Sigmoid colon (tissue), 7 donors: ENCODE data around the gene SLC17A9. TPM values are rescaled to one million over a fixed set of nuclear protein-coding genes. Genes with fewer than 3 reads are reported as not detected.

Experiments
- DNase-seq: peaks from one replicate; pipeline ENCODE4 v3.0.0-alpha.2; 2019
- H3K27ac ChIP-seq, 4 donors: fragments of 200-600 bp; sonication (generic); one replicate each; pipeline ENCODE4 v1.5.1; 2016 to 2019; ENCODE audit warnings: mild to moderate bottlenecking in 1 of 4
- H3K27me3 ChIP-seq, 3 donors: fragments of 200-600 bp; sonication (generic); one replicate each; pipeline ENCODE4 v1.5.1; 2019; ENCODE audit warnings: mild to moderate bottlenecking in 1 of 3
- H3K36me3 ChIP-seq, 4 donors: fragments of 200-600 bp; sonication (generic); one replicate each; pipeline ENCODE4 v1.5.1; 2016 to 2019
- H3K4me1 ChIP-seq, 4 donors: fragments of 200-600 bp; sonication (generic); one replicate each; pipeline ENCODE4 v1.5.1; 2017 to 2019
- H3K4me3 ChIP-seq, 4 donors: fragments of 200-600 bp; sonication (generic); one replicate each; pipeline ENCODE4 v1.5.1; 2017 to 2019; ENCODE audit warnings: mild to moderate bottlenecking in 2 of 4, moderate library complexity in 1 of 4
- H3K9me3 ChIP-seq, 4 donors: fragments of 200-600 bp in 3 of 4; sonication (generic) in 3 of 4; one replicate each; pipeline versions ENCODE4 v1.5.1 to v1.6.1; 2013 to 2019
- EP300 ChIP-seq, 4 donors: sonication (generic); formaldehyde crosslinking; IDR thresholded peaks; one replicate each; pipeline ENCODE4 v1.6.1; 2017; ENCODE audit warnings: antibody characterized with exemption in 4 of 4
- POLR2A ChIP-seq, 2 donors: fragments of 450-650 bp; IDR thresholded peaks; one replicate each; pipeline ENCODE4 v1.6.1; 2016; ENCODE audit warnings: antibody characterized with exemption in 2 of 2, mild to moderate bottlenecking in 2 of 2, moderate library complexity in 2 of 2
- POLR2AphosphoS5 ChIP-seq, 4 donors: sonication (generic); formaldehyde crosslinking; IDR thresholded peaks; one replicate each; pipeline ENCODE4 v1.6.1; 2017; ENCODE audit warnings: antibody characterized with exemption in 4 of 4
- WGBS, 2 donors: extraction: QIAGEN DNeasy Blood & Tissue Kit; methylation state at CpG; one replicate each; pipeline ENCODE4 v1.1.7; 2013; 5-methylcytosine and 5-hydroxymethylcytosine counted together
- intact Hi-C: fragments of 100-400 bp; cut with DNase I; formaldehyde crosslinking; loops from one replicate; pipeline ENCODE4 v1.15.1; 2023
- polyA plus RNA-seq, 3 donors: library from polyadenylated mRNA; stranded (reverse); fragments of 200-250 nt; gene quantifications; one replicate each; pipeline ENCODE4 v1.2.3, GENCODE V29; 2013
- total RNA-seq, 4 donors: library from RNA; depleted of rRNA; stranded (reverse); fragments of >200 nt; gene quantifications; one replicate each; pipeline ENCODE4 v1.1.0, GENCODE V29; 2016
- TF ChIP-seq, protein P1 (sequence below), 4 experiments: fragments of 450-650 bp in 3 of 4; fragments of 200-600 bp in 1 of 4; IDR thresholded peaks; one replicate each; pipeline ENCODE4 v1.5.1; 2016 to 2019; ENCODE audit warnings: antibody characterized with exemption in 4 of 4, mild to moderate bottlenecking in 3 of 4, moderate library complexity in 2 of 4
- donor health status: healthy with polysubstance abuse.
- donor health status: Bipolar disorder and iron deficiency.
- donor health status: healthy.

SLC17A9 gene
- total and polyA plus RNA-seq, 7 donors: 0.60 to 15.4 (median 2.9) TPM

DNA sequence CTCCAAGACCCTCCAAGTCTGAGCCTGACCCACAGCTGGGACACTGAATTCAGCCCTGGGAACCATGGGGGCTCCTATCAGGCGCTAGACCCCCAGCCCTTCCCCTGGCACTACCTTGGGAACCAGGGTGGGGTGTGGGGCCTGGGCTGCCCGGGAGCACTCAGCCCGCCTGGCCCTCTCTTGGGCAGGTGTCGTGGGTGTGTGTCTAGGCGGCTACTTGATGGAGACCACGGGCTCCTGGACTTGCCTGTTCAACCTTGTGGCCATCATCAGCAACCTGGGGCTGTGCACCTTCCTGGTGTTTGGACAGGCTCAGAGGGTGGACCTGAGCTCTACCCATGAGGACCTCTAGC, 14.6 kb downstream of the SLC17A9 start:
- DNase-seq: no peak
- H3K9me3 ChIP-seq: no peaks in the 10 kb centered on the region
- H3K4me3 ChIP-seq: no peak overlapping the region
- no peak overlapping the region for H3K27ac ChIP-seq
- H3K27me3 ChIP-seq: peaks cover 11 to 25% (median 19%) of the 10 kb centered on the region in 3 donors
- peaks cover 0 to 12% (median 3%) of the 10 kb centered on the region in 4 donors for H3K36me3 ChIP-seq
- 84 to 92% methylated on average over 6 of the region's 6 CpGs for WGBS, 2 donors
- no peak for TF ChIP-seq POLR2AphosphoS5 (IDR thresholded peaks at IDR 0.05)
- TF ChIP-seq, protein P1, sequence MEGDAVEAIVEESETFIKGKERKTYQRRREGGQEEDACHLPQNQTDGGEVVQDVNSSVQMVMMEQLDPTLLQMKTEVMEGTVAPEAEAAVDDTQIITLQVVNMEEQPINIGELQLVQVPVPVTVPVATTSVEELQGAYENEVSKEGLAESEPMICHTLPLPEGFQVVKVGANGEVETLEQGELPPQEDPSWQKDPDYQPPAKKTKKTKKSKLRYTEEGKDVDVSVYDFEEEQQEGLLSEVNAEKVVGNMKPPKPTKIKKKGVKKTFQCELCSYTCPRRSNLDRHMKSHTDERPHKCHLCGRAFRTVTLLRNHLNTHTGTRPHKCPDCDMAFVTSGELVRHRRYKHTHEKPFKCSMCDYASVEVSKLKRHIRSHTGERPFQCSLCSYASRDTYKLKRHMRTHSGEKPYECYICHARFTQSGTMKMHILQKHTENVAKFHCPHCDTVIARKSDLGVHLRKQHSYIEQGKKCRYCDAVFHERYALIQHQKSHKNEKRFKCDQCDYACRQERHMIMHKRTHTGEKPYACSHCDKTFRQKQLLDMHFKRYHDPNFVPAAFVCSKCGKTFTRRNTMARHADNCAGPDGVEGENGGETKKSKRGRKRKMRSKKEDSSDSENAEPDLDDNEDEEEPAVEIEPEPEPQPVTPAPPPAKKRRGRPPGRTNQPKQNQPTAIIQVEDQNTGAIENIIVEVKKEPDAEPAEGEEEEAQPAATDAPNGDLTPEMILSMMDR (IDR thresholded peaks at IDR 0.05): no peak
- no peak for TF ChIP-seq POLR2A (IDR thresholded peaks at IDR 0.05)
- TF ChIP-seq EP300 (IDR thresholded peaks at IDR 0.05): no peak
- intact Hi-C loops: no loop called here
- no peaks in the 10 kb centered on the region for H3K4me1 ChIP-seq

DNA sequence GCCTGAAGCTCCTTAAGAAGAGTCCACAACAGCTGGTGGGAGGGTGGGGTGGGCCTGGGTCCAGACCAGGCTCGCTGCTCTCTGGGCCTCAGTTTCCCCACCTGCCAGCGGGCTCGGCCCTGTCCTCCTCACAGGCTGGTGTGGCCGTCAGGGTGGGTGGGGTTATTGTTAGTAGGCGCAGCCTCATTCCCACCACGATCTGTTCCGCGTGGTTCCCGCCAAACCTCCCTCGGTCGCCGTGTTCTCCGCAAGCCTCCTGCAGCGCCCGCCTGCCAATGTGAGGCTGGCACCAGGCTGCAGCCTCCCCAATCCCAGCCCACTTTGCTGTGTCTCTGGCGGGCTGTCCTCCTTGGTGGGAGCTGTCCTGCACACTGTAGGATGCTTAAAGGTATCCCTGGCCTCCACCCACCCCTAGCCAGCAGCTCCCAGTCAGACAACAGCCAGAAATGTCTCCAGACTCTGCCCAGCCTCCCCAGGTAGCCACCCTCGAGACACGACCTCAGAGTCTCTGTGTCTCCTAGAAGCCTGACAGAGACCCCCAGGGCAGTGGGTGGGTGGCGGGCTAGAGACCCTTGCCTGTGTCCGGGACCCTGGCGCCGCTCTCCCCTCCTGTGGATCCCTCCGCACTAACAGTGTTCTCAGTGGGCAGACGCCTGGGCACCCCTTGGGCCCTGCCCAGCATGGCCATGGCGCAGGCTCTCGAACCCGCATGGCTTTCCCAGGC, 15.3 kb downstream of the SLC17A9 start:
- 90 to 94% methylated on average over 27 of the region's 27 CpGs for WGBS, 2 donors
- TF ChIP-seq, protein P1 (IDR thresholded peaks at IDR 0.05): no peak
- TF ChIP-seq EP300 (IDR thresholded peaks at IDR 0.05) (no peak), POLR2A (IDR thresholded peaks at IDR 0.05) (no peak), POLR2AphosphoS5 (IDR thresholded peaks at IDR 0.05) (no peak)
- intact Hi-C loops: no loop called here
- H3K36me3 ChIP-seq: peaks cover 0 to 12% (median 3%) of the 10 kb centered on the region in 4 donors
- no peak for DNase-seq
- peaks cover 15 to 32% (median 23%) of the 10 kb centered on the region in 3 donors for H3K27me3 ChIP-seq
- H3K4me1 ChIP-seq: peaks cover 0 to 5% (median 4%) of the 10 kb centered on the region in 4 donors
- no peaks in the 10 kb centered on the region for H3K9me3 ChIP-seq
- no peak overlapping the region for H3K27ac ChIP-seq
- no peak overlapping the region for H3K4me3 ChIP-seq

DNA sequence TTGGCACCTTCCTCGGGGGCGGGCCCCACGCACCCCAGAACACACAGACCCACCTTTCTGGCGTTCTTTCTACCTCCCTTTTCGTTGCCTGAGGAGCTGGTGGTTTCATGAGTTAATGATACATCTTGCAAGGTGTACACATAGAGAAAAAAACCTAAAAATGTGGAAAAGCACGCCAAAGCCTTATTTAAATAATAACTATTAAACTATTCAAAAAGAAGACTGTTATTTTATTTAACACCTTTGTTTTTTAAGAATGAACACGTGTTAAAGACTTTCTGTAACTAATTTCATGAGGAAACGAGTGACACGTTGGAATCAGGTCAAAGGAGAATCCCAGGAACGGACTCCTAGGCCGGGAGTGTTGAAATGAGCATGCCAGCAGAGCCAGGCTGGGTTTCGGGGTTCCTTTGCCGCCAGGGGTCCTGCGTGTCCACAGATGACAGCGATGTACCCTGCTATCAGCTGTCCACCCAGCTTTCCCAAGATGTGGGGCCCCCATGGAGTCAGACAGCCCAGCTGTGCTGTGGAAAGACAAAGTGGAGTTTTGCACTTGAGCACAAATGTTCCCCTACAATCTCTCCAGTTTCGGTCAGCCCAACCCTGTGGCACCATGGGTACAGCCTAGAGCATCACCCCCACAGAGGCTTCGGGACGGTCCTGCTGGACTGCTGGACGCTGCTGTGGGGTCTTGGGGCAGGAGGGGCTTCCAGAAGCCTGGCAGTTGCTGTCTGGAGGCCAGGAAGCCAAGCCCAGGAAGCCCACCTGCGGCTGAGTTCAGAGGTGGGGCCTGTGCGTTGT, 16.1 kb downstream of the SLC17A9 start:
- H3K4me1 ChIP-seq: peaks cover 0 to 11% (median 10%) of the 10 kb centered on the region in 4 donors
- no peak for DNase-seq
- WGBS, 2 donors: 60 to 79% methylated on average over 21 of the region's 21 CpGs
- peaks cover 22 to 39% (median 31%) of the 10 kb centered on the region in 3 donors for H3K27me3 ChIP-seq
- intact Hi-C loops: no loop called here
- no peak overlapping the region for H3K4me3 ChIP-seq
- peaks cover 0 to 9% (median 3%) of the 10 kb centered on the region in 4 donors for H3K36me3 ChIP-seq
- H3K27ac ChIP-seq: no peak overlapping the region
- no peaks in the 10 kb centered on the region for H3K9me3 ChIP-seq
- TF ChIP-seq POLR2A (IDR thresholded peaks at IDR 0.05) (no peak), POLR2AphosphoS5 (IDR thresholded peaks at IDR 0.05) (no peak), EP300 (IDR thresholded peaks at IDR 0.05) (no peak)
- TF ChIP-seq, protein P1 (IDR thresholded peaks at IDR 0.05): no peak

DNA sequence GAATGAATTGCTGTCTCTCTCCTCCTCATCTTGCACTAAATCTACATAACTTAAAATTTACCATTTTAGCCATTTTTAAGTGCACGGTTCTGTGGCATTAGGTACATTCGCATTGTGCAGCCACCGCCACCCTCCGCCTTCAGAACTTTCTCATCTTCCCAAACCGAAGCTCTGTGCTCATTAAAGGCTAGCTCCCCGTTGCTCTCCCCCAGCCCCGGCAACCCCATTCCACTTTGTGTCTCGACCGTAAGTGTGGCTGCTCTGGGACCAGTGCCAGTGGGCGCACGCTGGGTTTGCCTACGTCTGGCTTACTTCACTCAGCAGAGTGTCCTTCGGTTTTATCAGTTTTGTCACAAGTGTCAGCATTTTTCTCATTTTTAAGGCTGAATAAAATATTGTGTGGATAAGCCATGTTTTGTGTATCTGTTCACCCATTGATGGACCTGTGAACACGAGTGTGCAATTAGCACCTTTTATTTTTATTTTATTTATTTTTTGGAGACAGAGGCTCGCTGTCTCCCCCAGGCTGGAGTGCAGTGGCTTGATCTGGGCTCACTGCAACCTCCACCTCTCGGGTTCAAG, 16.8 kb downstream of the SLC17A9 start:
- 41 to 65% methylated on average over 16 of the region's 16 CpGs for WGBS, 2 donors
- Histone ChIP-seq H3K27ac (no peak overlapping the region), H3K4me3 (no peak overlapping the region), H3K4me1 (peaks cover 0 to 11% (median 10%) of the 10 kb centered on the region in 4 donors), H3K36me3 (peaks cover 0 to 2% (median under 1%) of the 10 kb centered on the region in 4 donors), H3K27me3 (peaks cover 26 to 46% (median 38%) of the 10 kb centered on the region in 3 donors), H3K9me3 (no peaks in the 10 kb centered on the region)
- no peak for TF ChIP-seq POLR2A (IDR thresholded peaks at IDR 0.05)
- no peak for TF ChIP-seq POLR2AphosphoS5 (IDR thresholded peaks at IDR 0.05)
- TF ChIP-seq, protein P1 (IDR thresholded peaks at IDR 0.05): no peak
- no peak for TF ChIP-seq EP300 (IDR thresholded peaks at IDR 0.05)
- DNase-seq: no peak
- intact Hi-C loops: no loop called here
